T-cell (primary cell): ENCODE results near the gene CNTRL. TPM values are rescaled to one million over a fixed set of nuclear protein-coding genes. Genes with fewer than 3 reads are reported as not detected.
"Not testable (repeated sequence)": the region's sequence is repeated elsewhere in the genome, so short reads cannot be mapped to it uniquely, and the experiment has no call there.

Source experiments
- ATAC-seq, 4 experiments: fragments of 200-7000 bp in 3 of 4; fragments of 150-1000 bp in 1 of 4; cut with Tn5 transposase; replicated peaks in 1 of 4; 1 replicate in 3 of 4; 2 replicates in 1 of 4; pipeline ENCODE4 v1.10.0; 2021; ENCODE audit warnings: moderate library complexity in 3 of 4, mild to moderate bottlenecking in 2 of 4, moderate number of reproducible peaks in 1 of 4
- CTCF ChIA-PET, 2 donors: fragments of 300-600 bp; sonication (Branson Sonifier 250); formaldehyde crosslinking; loops; one replicate each; lab custom pipeline; 2022; ENCODE audit warnings: antibody characterized with exemption in 2 of 2; lab: Charles Lee
- POLR2A ChIA-PET, 2 donors: fragments of 300-600 bp; sonication (Branson Sonifier 250); formaldehyde crosslinking; loops; one replicate each; lab custom pipeline; 2022; ENCODE audit warnings: antibody characterized with exemption in 2 of 2; lab: Charles Lee
- DNase-seq, 35 experiments: peaks; one replicate each; pipeline versions ENCODE4 v3.0.0 to v3.0.0-alpha.2; 2013 to 2023
- H3K27ac ChIP-seq: one replicate; pipeline ENCODE4 v1.5.1; 2013; ENCODE audit warnings: low read length
- H3K27me3 ChIP-seq, 2 experiments: replicated peaks in 1 of 2; 1 replicate in 1 of 2; 2 replicates in 1 of 2; pipeline versions ENCODE4 v1.6.1 to v1.7.0; 2013; ENCODE audit warnings: low read length in 1 of 2, mixed read lengths in 1 of 2; ENCODE audit not compliant: control insufficient read depth in 2 of 2, insufficient read depth in 2 of 2; ENCODE audit errors: extremely low read depth in 1 of 2
- H3K36me3 ChIP-seq, 2 donors: 1 replicate in 1 of 2; 2 replicates in 1 of 2; pipeline versions ENCODE4 v1.6.1 to v1.7.0; 2013; ENCODE audit warnings: low read length in 1 of 2; ENCODE audit not compliant: control insufficient read depth in 2 of 2, insufficient read depth in 1 of 2; ENCODE audit errors: extremely low read depth in 1 of 2
- H3K4me1 ChIP-seq, 2 experiments: 1 replicate in 1 of 2; 2 replicates in 1 of 2; pipeline versions ENCODE4 v1.6.1 to v1.7.0; 2013; ENCODE audit warnings: low read length in 2 of 2, mixed read lengths in 1 of 2; ENCODE audit not compliant: insufficient read depth in 2 of 2, control insufficient read depth in 1 of 2; ENCODE audit errors: extremely low read depth in 1 of 2
- H3K4me3 ChIP-seq, 2 donors: 1 replicate in 1 of 2; 2 replicates in 1 of 2; pipeline versions ENCODE4 v1.5.1 to v1.7.0; 2013; ENCODE audit warnings: mild to moderate bottlenecking in 2 of 2, low read length in 1 of 2, moderate library complexity in 1 of 2; ENCODE audit not compliant: control insufficient read depth in 1 of 2; ENCODE audit errors: extremely low read depth in 1 of 2
- H3K9me3 ChIP-seq: 2 replicates; pipeline ENCODE4 v1.7.0; 2013
- H3K27ac Mint-ChIP-seq, 2 donors: one replicate each; pipeline ENCODE4 v1.8.0; 2020 to 2021; ENCODE audit warnings: mild to moderate bottlenecking in 2 of 2, mixed read lengths in 2 of 2
- H3K27me3 Mint-ChIP-seq, 2 donors: one replicate each; pipeline ENCODE4 v1.8.0; 2021 to 2022; ENCODE audit warnings: mixed read lengths in 2 of 2
- H3K36me3 Mint-ChIP-seq: one replicate; pipeline ENCODE4 v1.8.0; 2021; ENCODE audit warnings: mixed read lengths
- H3K4me1 Mint-ChIP-seq, 3 donors: one replicate each; pipeline ENCODE4 v1.8.0; 2020 to 2022; ENCODE audit warnings: mixed read lengths in 3 of 3, mild to moderate bottlenecking in 1 of 3
- H3K4me3 Mint-ChIP-seq, 3 donors: one replicate each; pipeline ENCODE4 v1.8.0; 2020 to 2022; ENCODE audit warnings: mild to moderate bottlenecking in 3 of 3, mixed read lengths in 3 of 3, moderate library complexity in 3 of 3
- H3K9me3 Mint-ChIP-seq, 3 donors: one replicate each; pipeline ENCODE4 v1.8.0; 2020 to 2022; ENCODE audit warnings: mixed read lengths in 3 of 3
- WGBS: methylation state at CpG from one replicate; pipeline ENCODE4 v1.1.5; 2013; ENCODE audit warnings: missing lambda C conversion rate; ENCODE audit not compliant: insufficient coverage; 5-methylcytosine and 5-hydroxymethylcytosine counted together
- total RNA-seq, 35 experiments: library from RNA in 6 of 35; stranded (reverse) in 6 of 35; fragments of 120-200 nt in 1 of 35; gene quantifications; one replicate each; pipeline versions ENCODE4 v1.2.1 to v1.2.4 and lab custom pipeline; 2013 to 2026

Gene CNTRL
- total RNA-seq, 5 donors from 2014 or later (not counting 1 experiment from before 2014, with no cell fraction given) = 84.6 to 101 (median 93.7) TPM

DNA sequence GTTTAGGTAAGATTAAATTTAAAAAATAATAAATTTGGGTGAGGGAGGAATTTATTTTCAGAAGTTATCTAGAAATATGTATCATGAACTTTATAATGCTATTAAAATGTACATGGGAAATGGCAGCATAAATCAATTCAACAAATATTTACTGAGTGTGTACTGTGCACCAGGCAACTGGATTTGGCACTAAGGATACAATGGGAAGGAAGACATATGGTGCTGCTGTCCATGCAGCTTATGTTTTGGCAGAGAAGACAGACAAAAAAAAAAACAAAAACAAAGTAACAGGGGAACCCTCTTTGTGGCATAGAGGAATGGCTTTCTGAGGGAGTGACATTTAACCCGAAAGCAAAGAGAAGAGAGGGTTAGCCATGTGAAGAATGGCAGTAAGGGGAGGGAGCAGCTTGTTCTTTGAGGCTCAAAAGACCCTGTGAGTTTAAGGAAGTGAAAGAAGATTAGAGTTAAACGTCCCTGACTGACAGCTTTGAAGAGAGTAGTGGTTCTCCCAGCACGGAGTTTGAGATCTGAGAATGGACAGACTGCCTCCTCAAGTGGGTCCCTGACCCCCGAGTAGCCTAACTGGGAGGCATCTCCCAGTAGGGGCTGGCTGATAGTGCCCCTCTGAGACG, 23.9 kb downstream of the CNTRL start:
- POLR2A ChIA-PET = interaction anchor here in 1 of 2 donors (0.6 kb wide), 2 partner anchors 16 to 27 kb away, joined by 3 read pairs; no protein-coding TSS in a partner anchor

DNA sequence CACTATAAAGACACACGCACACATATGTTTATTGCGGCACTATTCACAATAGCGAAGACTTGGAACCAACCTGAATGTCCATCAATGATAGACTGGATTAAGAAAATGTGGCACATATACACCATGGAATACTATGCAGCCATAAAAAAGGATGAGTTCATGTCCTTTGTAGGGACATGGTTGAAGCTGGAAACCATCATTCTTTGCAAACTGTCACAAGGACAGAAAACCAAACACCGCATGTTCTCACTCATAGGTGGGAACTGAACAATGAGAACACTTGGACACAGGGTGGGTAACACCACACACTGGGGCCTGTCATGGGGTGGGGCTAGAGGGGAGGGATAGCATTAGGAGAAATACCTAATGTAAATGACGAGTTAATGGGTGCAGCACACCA, 29.3 kb downstream of the CNTRL start:
- DNase-seq, H3K27ac Mint-ChIP-seq, H3K27ac ChIP-seq, CTCF ChIA-PET, H3K4me1 ChIP-seq, H3K36me3 ChIP-seq, H3K4me3 Mint-ChIP-seq, H3K27me3 ChIP-seq, ATAC-seq, H3K9me3 ChIP-seq, H3K27me3 Mint-ChIP-seq, H3K4me3 ChIP-seq, POLR2A ChIA-PET: not testable (repeated sequence)
- Mint-ChIP-seq H3K9me3 (peaks cover 0 to 13% (median 6%) of the 10 kb centered on the region in 3 donors), H3K36me3 (peaks cover 37% of the 10 kb centered on the region), H3K4me1 (peaks cover 19 to 26% (median 24%) of the 10 kb centered on the region in 3 donors)
- no CpG with 5 or more reads among the region's 5 CpGs for WGBS

More for the DNA sequence above, 23.9 kb downstream of the CNTRL start:
- peaks cover 4 to 31% of the 10 kb centered on the region in 2 donors for H3K36me3 ChIP-seq
- CTCF ChIA-PET = interaction anchor here in 1 of 2 donors (1.6 kb wide), 1 partner anchor 23 kb away, joined by 4 read pairs; no protein-coding TSS in a partner anchor
- 97% methylated on average over 2 of the region's 5 CpGs for WGBS
- H3K27ac ChIP-seq = no peak overlapping the region
- no peaks in the 10 kb centered on the region for H3K4me1 ChIP-seq
- Mint-ChIP-seq H3K36me3 (peaks cover 75% of the 10 kb centered on the region), H3K9me3 (peaks cover 0 to 13% (median 6%) of the 10 kb centered on the region in 3 donors), H3K27ac (no peak overlapping the region), H3K4me3 (no peak overlapping the region), H3K4me1 (peaks cover 0 to 2% (median 0%) of the 10 kb centered on the region in 3 donors), H3K27me3 (no peaks in the 10 kb centered on the region)
- ATAC-seq = no peak
- no peaks in the 10 kb centered on the region for H3K27me3 ChIP-seq
- no peak for DNase-seq
- no peak overlapping the region for H3K4me3 ChIP-seq
- H3K9me3 ChIP-seq = no peaks in the 10 kb centered on the region

GRCh38 chr9:121105531-121105930, 30.8 kb downstream of the CNTRL start:
- Histone ChIP-seq H3K9me3 (no peaks in the 10 kb centered on the region), H3K4me1 (peaks cover 2 to 3% of the 10 kb centered on the region in 2 experiments), H3K27ac (no peak overlapping the region), H3K36me3 (peaks cover 0 to 6% of the 10 kb centered on the region in 2 donors), H3K4me3 (no peak overlapping the region), H3K27me3 (no peaks in the 10 kb centered on the region)
- POLR2A ChIA-PET = no interaction called here
- no peak for ATAC-seq
- peaks cover 25% of the 10 kb centered on the region for H3K36me3 Mint-ChIP-seq
- H3K27me3 Mint-ChIP-seq = no peaks in the 10 kb centered on the region
- H3K27ac Mint-ChIP-seq = peak overlapping the region; percentile 68 to 75
- WGBS = 71% methylated on average over 2 of the region's 2 CpGs
- H3K4me3 Mint-ChIP-seq = no peak overlapping the region
- H3K4me1 Mint-ChIP-seq = peaks cover 19 to 30% (median 24%) of the 10 kb centered on the region in 3 donors
- H3K9me3 Mint-ChIP-seq = peaks cover 0 to 13% (median 4%) of the 10 kb centered on the region in 3 donors
- no peak for DNase-seq
- CTCF ChIA-PET = interaction anchor here in 1 of 2 donors (0.7 to 1.0 kb wide), 3 partner anchors 12 to 40 kb away, joined by 3 to 9 read pairs (median 5); no protein-coding TSS in a partner anchor

GRCh38 chr9:121107029-121107428, 32.3 kb downstream of the CNTRL start:
- H3K27me3 Mint-ChIP-seq = no peaks in the 10 kb centered on the region
- H3K36me3 Mint-ChIP-seq = peaks cover 21% of the 10 kb centered on the region
- peaks cover 0 to 4% (median 4%) of the 10 kb centered on the region in 3 donors for H3K9me3 Mint-ChIP-seq
- no peak overlapping the region for H3K4me3 ChIP-seq
- CTCF ChIA-PET = interaction anchor here (0.6 to 1.5 kb wide), 7 partner anchors 14 to 352 kb away, joined by 3 to 8 read pairs (median 3); no protein-coding TSS in a partner anchor
- H3K4me1 Mint-ChIP-seq = peaks cover 21 to 36% (median 24%) of the 10 kb centered on the region in 3 donors
- WGBS = no CpG with 5 or more reads among the region's 1 CpG
- peaks cover 2 to 3% of the 10 kb centered on the region in 2 experiments for H3K4me1 ChIP-seq
- no peaks in the 10 kb centered on the region for H3K27me3 ChIP-seq
- no peak overlapping the region for H3K4me3 Mint-ChIP-seq
- no peaks in the 10 kb centered on the region for H3K9me3 ChIP-seq
- peak in 2 of 35 experiments; percentile 4 to 55 for DNase-seq
- H3K27ac ChIP-seq = no peak overlapping the region
- H3K36me3 ChIP-seq = peaks cover 0 to 9% of the 10 kb centered on the region in 2 donors
- H3K27ac Mint-ChIP-seq = peak overlapping the region; percentile 32 to 83
- POLR2A ChIA-PET = interaction anchor here in 1 of 2 donors (0.6 to 0.7 kb wide), 3 partner anchors 15 to 86 kb away, joined by 3 to 4 read pairs (median 3); no protein-coding TSS in a partner anchor
- ATAC-seq = peak; percentile 79 to 99 (median 96)

DNA sequence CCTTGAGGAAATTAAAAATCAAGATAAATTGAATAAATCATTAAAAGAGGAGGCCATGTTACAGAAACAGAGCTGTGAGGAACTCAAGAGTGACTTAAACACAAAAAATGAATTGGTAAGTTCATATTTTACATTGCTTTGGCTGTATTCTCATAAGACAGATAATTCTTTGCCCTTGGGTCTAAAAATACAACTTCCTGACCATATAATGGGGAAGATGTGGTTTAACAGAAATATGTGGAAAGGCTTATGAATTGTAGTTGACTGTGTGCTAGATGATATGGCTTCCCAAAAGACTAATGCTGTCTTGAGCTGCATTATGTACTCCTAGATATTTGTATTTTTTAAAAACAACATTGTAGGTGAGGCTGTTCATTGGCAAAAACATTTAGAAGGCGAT, 33.1 kb downstream of the CNTRL start:
- CTCF ChIA-PET = interaction anchor here in 1 of 2 donors (1.2 to 1.5 kb wide), 3 partner anchors 13 to 78 kb away, joined by 3 to 8 read pairs (median 3); no protein-coding TSS in a partner anchor

DNA sequence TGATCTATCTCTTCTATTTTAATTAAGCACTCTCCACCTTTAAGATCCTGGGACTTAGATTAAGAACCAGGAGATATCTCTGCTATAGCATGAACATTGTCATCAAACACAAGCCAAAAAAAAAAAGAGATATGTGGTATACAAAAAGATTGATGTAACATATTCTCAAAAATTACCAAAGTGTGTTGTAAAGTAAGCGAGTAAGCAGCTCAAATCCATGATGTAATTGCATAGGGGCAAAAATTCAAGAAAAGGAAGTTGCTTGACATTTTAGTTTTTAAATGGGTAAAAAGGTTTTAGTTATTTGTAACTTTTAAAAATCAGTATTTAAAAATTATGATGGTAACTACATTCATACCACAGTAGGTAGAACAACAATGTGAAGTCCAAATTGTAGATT, 40.7 kb downstream of the CNTRL start:
- no peak overlapping the region for H3K27ac ChIP-seq
- DNase-seq (no peak), ATAC-seq (no peak)
- peak overlapping the region in 1 of 2 donors; percentile 66 for H3K27ac Mint-ChIP-seq
- POLR2A ChIA-PET = interaction anchor here in 1 of 2 donors (0.7 kb wide), 1 partner anchor 196 kb away, joined by 3 read pairs; no protein-coding TSS in a partner anchor
- H3K4me1 Mint-ChIP-seq = peaks cover 6 to 19% (median 13%) of the 10 kb centered on the region in 3 donors
- H3K4me1 ChIP-seq = peaks cover 0 to 2% of the 10 kb centered on the region in 2 experiments
- peaks cover 0 to 25% of the 10 kb centered on the region in 2 donors for H3K36me3 ChIP-seq
- WGBS = no CpG with 5 or more reads among the region's 1 CpG
- H3K27me3 Mint-ChIP-seq = no peaks in the 10 kb centered on the region
- H3K4me3 ChIP-seq = no peak overlapping the region
- peaks cover 43% of the 10 kb centered on the region for H3K36me3 Mint-ChIP-seq
- H3K9me3 ChIP-seq = no peaks in the 10 kb centered on the region
- no peaks in the 10 kb centered on the region for H3K27me3 ChIP-seq
- no peak overlapping the region for H3K4me3 Mint-ChIP-seq
- CTCF ChIA-PET = no interaction called here
- no peaks in the 10 kb centered on the region for H3K9me3 Mint-ChIP-seq

More for the DNA sequence above, 33.1 kb downstream of the CNTRL start:
- H3K27me3 Mint-ChIP-seq = no peaks in the 10 kb centered on the region
- POLR2A ChIA-PET = interaction anchor here in 1 of 2 donors (0.6 kb wide), 1 partner anchor 14 kb away, joined by 3 read pairs; no protein-coding TSS in a partner anchor
- Histone ChIP-seq H3K4me1 (peaks cover 2 to 3% of the 10 kb centered on the region in 2 experiments), H3K27me3 (no peaks in the 10 kb centered on the region), H3K9me3 (no peaks in the 10 kb centered on the region), H3K4me3 (no peak overlapping the region), H3K36me3 (peaks cover 0 to 14% of the 10 kb centered on the region in 2 donors), H3K27ac (no peak overlapping the region)
- H3K9me3 Mint-ChIP-seq = no peaks in the 10 kb centered on the region
- no CpG with 5 or more reads among the region's 1 CpG for WGBS
- DNase-seq (no peak), ATAC-seq (no peak)
- peaks cover 21 to 39% (median 24%) of the 10 kb centered on the region in 3 donors for H3K4me1 Mint-ChIP-seq
- H3K27ac Mint-ChIP-seq = no peak overlapping the region
- H3K4me3 Mint-ChIP-seq = no peak overlapping the region
- H3K36me3 Mint-ChIP-seq = peaks cover 20% of the 10 kb centered on the region
